ENCODE results near the gene LRRC71.

The LRRC71 gene

GRCh38 chr1:156929596-156930238, 9.3 kb downstream of the LRRC71 start:
- DNase-seq = no peak

GRCh38 chr1:156930483-156930882, 10.1 kb downstream of the LRRC71 start:
- DNase-seq = no peak

- no peak for DNase-seq
Observed at GRCh38 chr1:156931211-156931952, 10.9 kb downstream of the LRRC71 start.

- DNase-seq = no peak
Observed at GRCh38 chr1:156931974-156932710, 11.7 kb downstream of the LRRC71 start.

- no peak for DNase-seq
Observed at GRCh38 chr1:156933136-156933535, 12.7 kb downstream of the LRRC71 start.

GRCh38 chr1:156935505-156936128, 15.2 kb downstream of the LRRC71 start:
- no peak for DNase-seq

- DNase-seq = no peak
Observed at GRCh38 chr1:156936191-156936590, 15.8 kb downstream of the LRRC71 start.

GRCh38 chr1:156936721-156937220, 16.3 kb downstream of the LRRC71 start:
- no peak for DNase-seq

GRCh38 chr1:156937883-156938282, 17.5 kb downstream of the LRRC71 start:
- DNase-seq = no peak

- no peak for DNase-seq
Observed at GRCh38 chr1:156938813-156939212, 18.4 kb downstream of the LRRC71 start.

GRCh38 chr1:156939786-156940334, 19.4 kb downstream of the LRRC71 start:
- DNase-seq = no peak

- DNase-seq = no peak
Observed at GRCh38 chr1:156941675-156942074, 21.2 kb downstream of the LRRC71 start.

GRCh38 chr1:156942176-156942575, 21.7 kb downstream of the LRRC71 start:
- DNase-seq = no peak

GRCh38 chr1:156942576-156942975, 22.1 kb downstream of the LRRC71 start:
- DNase-seq = no peak

GRCh38 chr1:156943756-156944155, 23.3 kb downstream of the LRRC71 start:
- DNase-seq = no peak

- no peak for DNase-seq
Observed at GRCh38 chr1:156944268-156944667, 23.8 kb downstream of the LRRC71 start.

GRCh38 chr1:156944848-156945247, 24.4 kb downstream of the LRRC71 start:
- no peak for DNase-seq

- DNase-seq = no peak
Observed at GRCh38 chr1:156945881-156946661, 25.6 kb downstream of the LRRC71 start.

GRCh38 chr1:156947127-156947526, 26.7 kb downstream of the LRRC71 start:
- no peak for DNase-seq

- no peak for DNase-seq
Observed at GRCh38 chr1:156947818-156948525, 27.5 kb downstream of the LRRC71 start.

- DNase-seq = no peak
Observed at GRCh38 chr1:156948708-156949107, 28.3 kb downstream of the LRRC71 start.

All from activated CD4-positive, alpha-beta T cell treated with anti-CD3 and anti-CD28 coated beads, Interleukin-2, amount 50 U/mL, for 1 hour (primary cell).